ENCODE measurements around the gene SYCP3. TPM values are rescaled to one million over a fixed set of nuclear protein-coding genes. Genes with fewer than 3 reads are reported as not detected.

Gene SYCP3
- total and polyA plus RNA-seq, 8 donors = 0.28 to 0.89 TPM; not detected in 6

DNA sequence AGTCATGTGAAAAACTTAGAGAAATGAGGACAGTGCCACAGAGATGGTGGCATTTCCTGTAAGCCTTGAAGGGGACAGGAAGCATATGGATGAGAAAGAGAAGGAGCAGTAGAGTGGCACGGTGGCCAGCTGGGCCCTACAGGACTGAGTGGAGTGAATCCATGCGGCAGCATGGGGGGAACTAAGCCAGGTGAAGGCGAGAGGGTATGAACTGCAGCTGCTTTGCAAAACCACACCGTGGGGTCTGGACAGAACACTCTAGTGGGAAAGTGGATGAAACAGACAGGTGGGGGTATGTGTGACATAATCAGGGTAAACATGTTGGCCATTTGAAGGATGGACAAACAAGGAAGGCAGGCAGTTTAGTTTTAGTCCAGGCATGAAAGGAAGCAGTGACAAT lies 10.4 kb upstream of the SYCP3 start:
- WGBS, 5 donors = 79 to 92% (median 83%) methylated on average over 4 of the region's 4 CpGs

GRCh38 chr12:101748907-101749306 lies 9.6 kb upstream of the SYCP3 start:
- TF ChIP-seq EP300 (IDR thresholded peaks at IDR 0.05) = no peak
- TF ChIP-seq POLR2A (IDR thresholded peaks at IDR 0.05) = no peak
- no peak for TF ChIP-seq POLR2AphosphoS5 (IDR thresholded peaks at IDR 0.05)
- TF ChIP-seq, protein P1, sequence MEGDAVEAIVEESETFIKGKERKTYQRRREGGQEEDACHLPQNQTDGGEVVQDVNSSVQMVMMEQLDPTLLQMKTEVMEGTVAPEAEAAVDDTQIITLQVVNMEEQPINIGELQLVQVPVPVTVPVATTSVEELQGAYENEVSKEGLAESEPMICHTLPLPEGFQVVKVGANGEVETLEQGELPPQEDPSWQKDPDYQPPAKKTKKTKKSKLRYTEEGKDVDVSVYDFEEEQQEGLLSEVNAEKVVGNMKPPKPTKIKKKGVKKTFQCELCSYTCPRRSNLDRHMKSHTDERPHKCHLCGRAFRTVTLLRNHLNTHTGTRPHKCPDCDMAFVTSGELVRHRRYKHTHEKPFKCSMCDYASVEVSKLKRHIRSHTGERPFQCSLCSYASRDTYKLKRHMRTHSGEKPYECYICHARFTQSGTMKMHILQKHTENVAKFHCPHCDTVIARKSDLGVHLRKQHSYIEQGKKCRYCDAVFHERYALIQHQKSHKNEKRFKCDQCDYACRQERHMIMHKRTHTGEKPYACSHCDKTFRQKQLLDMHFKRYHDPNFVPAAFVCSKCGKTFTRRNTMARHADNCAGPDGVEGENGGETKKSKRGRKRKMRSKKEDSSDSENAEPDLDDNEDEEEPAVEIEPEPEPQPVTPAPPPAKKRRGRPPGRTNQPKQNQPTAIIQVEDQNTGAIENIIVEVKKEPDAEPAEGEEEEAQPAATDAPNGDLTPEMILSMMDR (IDR thresholded peaks at IDR 0.05) = no peak
- intact Hi-C loops (cut with DNase I; ENCODE audit: low total_unique reads) = no loop called here
- DNase-seq = no peak
- WGBS, 5 donors = 95 to 100% (median 96%) methylated on average over 1 of the region's 1 CpG
- H3K27me3 ChIP-seq = no peaks in the 10 kb centered on the region
- no peaks in the 10 kb centered on the region for H3K9me3 ChIP-seq
- no peak overlapping the region for H3K27ac ChIP-seq
- H3K4me1 ChIP-seq = no peaks in the 10 kb centered on the region
- peaks cover 36 to 100% (median 97%) of the 10 kb centered on the region in 4 donors for H3K36me3 ChIP-seq
- H3K4me3 ChIP-seq = no peak overlapping the region

More for the DNA sequence above, 10.4 kb upstream of the SYCP3 start:
- TF ChIP-seq, protein P1 (IDR thresholded peaks at IDR 0.05) = no peak
- TF ChIP-seq POLR2A (IDR thresholded peaks at IDR 0.05) (no peak), EP300 (IDR thresholded peaks at IDR 0.05) (no peak), POLR2AphosphoS5 (IDR thresholded peaks at IDR 0.05) (no peak)
- H3K27ac ChIP-seq = no peak overlapping the region
- peaks cover 30 to 99% (median 96%) of the 10 kb centered on the region in 4 donors for H3K36me3 ChIP-seq
- no peaks in the 10 kb centered on the region for H3K4me1 ChIP-seq
- no peak for DNase-seq
- no peak overlapping the region for H3K4me3 ChIP-seq
- no peaks in the 10 kb centered on the region for H3K9me3 ChIP-seq
- H3K27me3 ChIP-seq = no peaks in the 10 kb centered on the region
- intact Hi-C loops (cut with DNase I; ENCODE audit: low total_unique reads) = loop anchor here (10.0 kb wide), 1 partner anchor 185 kb away; no protein-coding TSS in a partner anchor

GRCh38 chr12:101747697-101748096 lies 8.4 kb upstream of the SYCP3 start:
- Histone ChIP-seq H3K4me1 (no peaks in the 10 kb centered on the region), H3K36me3 (peaks cover 38 to 99% (median 97%) of the 10 kb centered on the region in 4 donors), H3K9me3 (no peaks in the 10 kb centered on the region), H3K27ac (no peak overlapping the region), H3K4me3 (no peak overlapping the region), H3K27me3 (no peaks in the 10 kb centered on the region)
- DNase-seq = no peak
- WGBS, 5 donors = 68 to 100% (median 90%) methylated on average over 1 of the region's 1 CpG
- TF ChIP-seq POLR2AphosphoS5 (IDR thresholded peaks at IDR 0.05) = no peak
- TF ChIP-seq, protein P1 (IDR thresholded peaks at IDR 0.05) = no peak
- no peak for TF ChIP-seq POLR2A (IDR thresholded peaks at IDR 0.05)
- no peak for TF ChIP-seq EP300 (IDR thresholded peaks at IDR 0.05)
- intact Hi-C loops (cut with DNase I; ENCODE audit: low total_unique reads) = no loop called here

DNA sequence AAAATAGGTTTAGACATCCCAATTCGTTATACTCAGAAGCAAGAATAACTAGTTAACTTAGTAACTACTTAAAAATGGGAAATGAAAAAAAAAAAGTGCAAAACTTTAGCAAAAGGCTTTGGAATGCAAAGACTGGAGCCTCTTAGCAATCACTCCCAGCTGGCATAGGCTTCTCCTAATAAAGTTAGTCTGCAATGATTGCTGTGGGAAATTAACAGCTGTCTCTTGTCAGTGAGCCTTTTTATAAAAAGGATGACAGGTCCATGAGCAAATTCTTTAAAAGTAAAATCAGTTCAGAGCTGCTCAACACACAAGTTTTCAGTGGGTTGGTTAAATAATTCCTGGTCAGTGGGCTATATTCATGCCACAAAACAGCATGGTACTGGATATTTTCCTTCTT lies 7.4 kb upstream of the SYCP3 start:
- no peaks in the 10 kb centered on the region for H3K9me3 ChIP-seq
- no peak overlapping the region for H3K4me3 ChIP-seq
- DNase-seq = peak in 1 of 2 donors; percentile 57
- TF ChIP-seq, protein P1 (IDR thresholded peaks at IDR 0.05) = no peak
- TF ChIP-seq EP300 (IDR thresholded peaks at IDR 0.05) (no peak), POLR2AphosphoS5 (IDR thresholded peaks at IDR 0.05) (no peak), POLR2A (IDR thresholded peaks at IDR 0.05) (no peak)
- 83 to 93% (median 90%) methylated on average over 1 of the region's 1 CpG for WGBS, 5 donors
- peaks cover 43 to 99% (median 96%) of the 10 kb centered on the region in 4 donors for H3K36me3 ChIP-seq
- H3K27me3 ChIP-seq = no peaks in the 10 kb centered on the region
- H3K4me1 ChIP-seq = peaks cover 0 to 3% (median 0%) of the 10 kb centered on the region in 4 donors
- H3K27ac ChIP-seq = no peak overlapping the region
- intact Hi-C loops (cut with DNase I; ENCODE audit: low total_unique reads) = no loop called here

All from stomach (tissue), 9 donors.